ENCODE results near the gene CDC23.

Gene CDC23

GRCh38 chr5:138139781-138140090 lies 73.4 kb downstream of the CDC23 start:
- Histone ChIP-seq H3K36me3 (replicated peaks; ENCODE audit: low read depth, low read length) (no peaks in the 10 kb centered on the region), H3K27me3 (ENCODE audit: low read depth, low read length) (no peaks in the 10 kb centered on the region), H3K4me1 (ENCODE audit: low read length) (peaks cover 5% of the 10 kb centered on the region), H3K9me3 (ENCODE audit: insufficient read depth, low read length) (no peaks in the 10 kb centered on the region), H4K20me1 (ENCODE audit: insufficient read depth, low read length) (no peaks in the 10 kb centered on the region), H3K27ac (ENCODE audit: low read length) (no peak overlapping the region), H3K79me2 (ENCODE audit: low read length) (no peaks in the 10 kb centered on the region), H2AFZ (ENCODE audit: low read depth, low read length) (peak overlapping the region; percentile 78), H3K9ac (ENCODE audit: low read length) (0 out of 2 replicates have a peak overlapping the region, but pooled peaks have one; percentile 14), H3K4me2 (ENCODE audit: low read length) (peak overlapping the region; percentile 68), H3K4me3 (ENCODE audit: low read length) (peak overlapping the region; percentile 81)
- TF ChIP-seq EZH2phosphoT487 (IDR thresholded peaks at IDR 0.05; ENCODE audit: low read depth) (no peak), CTCF (IDR thresholded peaks at IDR 0.05; ENCODE audit: low read depth, low read length) (no peak)

GRCh38 chr5:138138949-138139780 lies 74.0 kb downstream of the CDC23 start, which contains the start of gene NME5:
NME5 (minus strand) TSS chr5:138139428; CDS start chr5:138138780, 648 bp downstream.
- no peak within 1 kb of the TSS for H3K27ac ChIP-seq (ENCODE audit: low read length)
- H3K4me1 ChIP-seq (ENCODE audit: low read length) = peaks cover 5% of the 10 kb centered on the region
- H3K4me3 ChIP-seq (ENCODE audit: low read length) = peak within 1 kb of the TSS; percentile 81
- no peaks in the 10 kb centered on the region for H3K36me3 ChIP-seq (replicated peaks; ENCODE audit: low read depth, low read length)
- peak within 1 kb of the TSS; percentile 78 for H2AFZ ChIP-seq (ENCODE audit: low read depth, low read length)
- H3K9ac ChIP-seq (ENCODE audit: low read length) = peak within 1 kb of the TSS; percentile 38; the same call in 1 of the 2 replicates
- TF ChIP-seq EZH2phosphoT487 (IDR thresholded peaks at IDR 0.05; ENCODE audit: low read depth) = no peak
- no peak for TF ChIP-seq CTCF (IDR thresholded peaks at IDR 0.05; ENCODE audit: low read depth, low read length)
- no peaks in the 10 kb centered on the region for H3K27me3 ChIP-seq (ENCODE audit: low read depth, low read length)
- H3K79me2 ChIP-seq (ENCODE audit: low read length) = no peaks in the 10 kb centered on the region
- H3K4me2 ChIP-seq (ENCODE audit: low read length) = peak within 1 kb of the TSS; percentile 68
- no peaks in the 10 kb centered on the region for H3K9me3 ChIP-seq (ENCODE audit: insufficient read depth, low read length)
- H4K20me1 ChIP-seq (ENCODE audit: insufficient read depth, low read length) = no peaks in the 10 kb centered on the region
